Left cardiac atrium (tissue), 4 donors: Measurements from ENCODE around the gene OSBPL5. TPM values are rescaled to one million over a fixed set of nuclear protein-coding genes. Genes with fewer than 3 reads are reported as not detected.

ENCODE experiments used
- ATAC-seq, 2 donors: fragments of 200-7000 bp; cut with Tn5 transposase; one replicate each; pipeline ENCODE4 v1.9.1; 2020; ENCODE audit warnings: mild to moderate bottlenecking in 2 of 2, moderate library complexity in 2 of 2
- DNase-seq: peaks from one replicate; pipeline ENCODE4 v3.0.0-alpha.2; 2020
- intact Hi-C, 2 donors: fragments of 100-400 bp; cut with DNase I; formaldehyde crosslinking; loops; one replicate each; pipeline versions ENCODE4 v1.14.1 to v1.15.1; 2022 to 2023
- total RNA-seq, 2 donors: library from RNA; stranded (reverse); fragmentation: NEBNext Ultra II Directional; extraction: Animal tissue kit (Norgen Biotek cat#: 25700); gene quantifications; one replicate each; pipeline ENCODE4 v1.2.1, GENCODE V29; 2021
- donor health status: DM: no; HTN: yes; CAD: no.
- donor health status: DM: no; HTN: yes; CAD: no; lungs with severe emphysema.
- donor health status: DM: yes; HTN: yes; CAD: no.
- donor health status: Dilated cardiomyopathy.

The OSBPL5 gene
- total RNA-seq, 2 donors from 2014 or later, result 17.3 to 21.0 TPM

- DNase-seq, result peak; percentile 15
- intact Hi-C loops, result no loop called here
- ATAC-seq, result no peak
These were observed 109.2 kb downstream of the OSBPL5 start for GRCh38 chr11:3055891-3056290.

GRCh38 chr11:3052567-3052966 is 112.5 kb downstream of the OSBPL5 start:
- DNase-seq (peak; percentile 7), ATAC-seq (no peak)
- intact Hi-C loops, result no loop called here

GRCh38 chr11:3052109-3052479 is 113.0 kb downstream of the OSBPL5 start:
- intact Hi-C loops, result no loop called here
- ATAC-seq, result no peak
- DNase-seq, result peak; percentile 10

- intact Hi-C loops, result no loop called here
- no peak for ATAC-seq
- DNase-seq, result peak; percentile 17
These were observed 113.7 kb downstream of the OSBPL5 start for GRCh38 chr11:3051196-3052108.

- intact Hi-C loops, result no loop called here
- ATAC-seq (no peak), DNase-seq (peak; percentile 16)
These were observed 114.5 kb downstream of the OSBPL5 start for GRCh38 chr11:3050386-3051195.

GRCh38 chr11:3049430-3050243 is 115.5 kb downstream of the OSBPL5 start:
- DNase-seq (peak; percentile 76), ATAC-seq (peak; percentile 88 to 94)
- intact Hi-C loops, result no loop called here

- ATAC-seq (no peak), DNase-seq (peak; percentile 13)
- intact Hi-C loops, result no loop called here
These were observed 117.5 kb downstream of the OSBPL5 start for GRCh38 chr11:3047637-3048036.

GRCh38 chr11:3046641-3047040 is 118.5 kb downstream of the OSBPL5 start:
- DNase-seq (peak; percentile 5), ATAC-seq (no peak)
- intact Hi-C loops, result no loop called here

- DNase-seq, result peak; percentile 1
- no peak for ATAC-seq
- intact Hi-C loops, result no loop called here
These were observed 118.9 kb downstream of the OSBPL5 start for GRCh38 chr11:3046190-3046589.

GRCh38 chr11:3044915-3045314 is 120.2 kb downstream of the OSBPL5 start:
- intact Hi-C loops, result no loop called here
- ATAC-seq, result no peak

GRCh38 chr11:3044004-3044403 is 121.1 kb downstream of the OSBPL5 start:
- peak in 1 of 2 donors; percentile 47 for ATAC-seq
- intact Hi-C loops, result no loop called here
- DNase-seq, result peak; percentile 37

More at GRCh38 chr11:3044915-3045314, 120.2 kb downstream of the OSBPL5 start:
- DNase-seq, result peak; percentile 0

- intact Hi-C loops, result no loop called here
- DNase-seq (peak; percentile 71), ATAC-seq (peak; percentile 67 to 73)
These were observed 121.7 kb downstream of the OSBPL5 start for GRCh38 chr11:3043315-3043871.

GRCh38 chr11:3042496-3043314 is 122.4 kb downstream of the OSBPL5 start:
- intact Hi-C loops, result no loop called here
- DNase-seq (peak; percentile 22), ATAC-seq (peak; percentile 54 to 64)

- DNase-seq (peak; percentile 65), ATAC-seq (peak; percentile 58 to 68)
- intact Hi-C loops, result no loop called here
These were observed 123.2 kb downstream of the OSBPL5 start for GRCh38 chr11:3041699-3042441.

- ATAC-seq, result no peak
These were observed 124.2 kb downstream of the OSBPL5 start for GRCh38 chr11:3040881-3041280.

GRCh38 chr11:3037945-3038271 is 127.2 kb downstream of the OSBPL5 start:
- DNase-seq (no peak), ATAC-seq (no peak)
- intact Hi-C loops, result loop anchor here (1.0 to 5.0 kb wide), 3 partner anchors 53 to 179 kb away; partner anchors contain the start of gene MRGPRG (in 2 of the 2)

More at GRCh38 chr11:3040881-3041280, 124.2 kb downstream of the OSBPL5 start:
- intact Hi-C loops, result no loop called here
- peak; percentile 2 for DNase-seq
